GM12872 (cell line): ENCODE measurements around the gene ENTREP3.

ENCODE experiments used
- CTCF ChIP-seq: IDR thresholded peaks from 3 replicates; pipeline ENCODE4 v1.5.1; 2011; ENCODE audit warnings: low read depth, mild to moderate bottlenecking, low read length, moderate library complexity; ENCODE audit not compliant: insufficient read depth

The ENTREP3 gene

GRCh38 chr1:155226188-155226909, 28.9 kb downstream of the ENTREP3 start:
- TF ChIP-seq CTCF: peak; percentile 77

GRCh38 chr1:155223047-155223446, 32.2 kb downstream of the ENTREP3 start:
- TF ChIP-seq CTCF: no peak

- no peak for TF ChIP-seq CTCF
These were observed 35.7 kb downstream of the ENTREP3 start for GRCh38 chr1:155219592-155220031.

GRCh38 chr1:155218854-155219591, 36.3 kb downstream of the ENTREP3 start:
- TF ChIP-seq CTCF: no peak

- TF ChIP-seq CTCF: no peak
These were observed 44.8 kb downstream of the ENTREP3 start for GRCh38 chr1:155210314-155211104.

GRCh38 chr1:155209312-155209721, 46.0 kb downstream of the ENTREP3 start:
- no peak for TF ChIP-seq CTCF

- no peak for TF ChIP-seq CTCF
These were observed 46.6 kb downstream of the ENTREP3 start, which contains the start of gene MTX1 for GRCh38 chr1:155208541-155209311. Gene MTX1 (plus strand): TSS chr1:155208695. CDS start chr1:155208805, 110 bp downstream.
